ENCODE measurements around the gene GLT1D1. TPM values are rescaled to one million over a fixed set of nuclear protein-coding genes. Genes with fewer than 3 reads are reported as not detected.

GLT1D1 gene
- total RNA-seq, 1 donor from 2014 or later, result 5.3 TPM

GRCh38 chr12:128818065-128819022 lies 34.9 kb upstream of the GLT1D1 start:
- no peak for TF ChIP-seq CTCF (IDR thresholded peaks at IDR 0.05)
- no peak overlapping the region for H3K4me3 ChIP-seq
- no peaks in the 10 kb centered on the region for H3K9me3 ChIP-seq
- ATAC-seq (peak in 1 of 2 donors; percentile 52), DNase-seq (no peak)
- no peaks in the 10 kb centered on the region for H3K27me3 ChIP-seq (ENCODE audit: low read depth)
- peaks cover 56% of the 10 kb centered on the region for H3K4me1 ChIP-seq
- H3K27ac ChIP-seq, result peak overlapping the region; percentile 32
- intact Hi-C loops (cut with DNase I), result no loop called here
- peaks cover 11% of the 10 kb centered on the region for H3K36me3 ChIP-seq

- Histone ChIP-seq H3K36me3 (peaks cover 1% of the 10 kb centered on the region), H3K27ac (no peak overlapping the region), H3K27me3 (ENCODE audit: low read depth) (no peaks in the 10 kb centered on the region), H3K4me3 (no peak overlapping the region), H3K4me1 (peaks cover 58% of the 10 kb centered on the region), H3K9me3 (no peaks in the 10 kb centered on the region)
- TF ChIP-seq CTCF (IDR thresholded peaks at IDR 0.05), result no peak
- DNase-seq (no peak), ATAC-seq (no peak)
- intact Hi-C loops (cut with DNase I), result no loop called here
Observed at GRCh38 chr12:128819293-128820144, 33.8 kb upstream of the GLT1D1 start.

DNA sequence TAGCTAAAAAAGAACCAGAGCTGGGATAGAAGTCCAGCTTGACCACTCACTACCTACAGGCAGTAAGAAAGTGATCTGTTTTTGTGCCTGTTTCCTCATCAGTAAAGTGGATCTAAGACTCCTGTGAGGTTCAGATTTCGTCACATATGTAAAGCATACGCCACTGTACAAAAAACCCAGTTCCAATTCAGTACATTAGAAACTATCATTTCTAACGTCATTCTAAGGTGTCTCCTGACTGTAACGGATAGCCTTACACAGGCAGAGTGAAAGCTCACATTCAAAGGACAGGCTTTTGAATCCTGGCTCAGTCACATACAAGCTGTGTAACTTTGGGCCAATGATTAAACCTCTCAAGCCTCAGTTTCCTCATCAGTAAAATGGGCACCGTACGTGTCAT lies 33.0 kb upstream of the GLT1D1 start:
- DNase-seq (no peak), ATAC-seq (no peak)
- TF ChIP-seq CTCF (IDR thresholded peaks at IDR 0.05), result no peak
- no peaks in the 10 kb centered on the region for H3K9me3 ChIP-seq
- H3K27ac ChIP-seq, result peak overlapping the region; percentile 20
- H3K4me1 ChIP-seq, result peaks cover 60% of the 10 kb centered on the region
- no peak overlapping the region for H3K4me3 ChIP-seq
- intact Hi-C loops (cut with DNase I), result no loop called here
- no peaks in the 10 kb centered on the region for H3K27me3 ChIP-seq (ENCODE audit: low read depth)
- H3K36me3 ChIP-seq, result no peaks in the 10 kb centered on the region

DNA sequence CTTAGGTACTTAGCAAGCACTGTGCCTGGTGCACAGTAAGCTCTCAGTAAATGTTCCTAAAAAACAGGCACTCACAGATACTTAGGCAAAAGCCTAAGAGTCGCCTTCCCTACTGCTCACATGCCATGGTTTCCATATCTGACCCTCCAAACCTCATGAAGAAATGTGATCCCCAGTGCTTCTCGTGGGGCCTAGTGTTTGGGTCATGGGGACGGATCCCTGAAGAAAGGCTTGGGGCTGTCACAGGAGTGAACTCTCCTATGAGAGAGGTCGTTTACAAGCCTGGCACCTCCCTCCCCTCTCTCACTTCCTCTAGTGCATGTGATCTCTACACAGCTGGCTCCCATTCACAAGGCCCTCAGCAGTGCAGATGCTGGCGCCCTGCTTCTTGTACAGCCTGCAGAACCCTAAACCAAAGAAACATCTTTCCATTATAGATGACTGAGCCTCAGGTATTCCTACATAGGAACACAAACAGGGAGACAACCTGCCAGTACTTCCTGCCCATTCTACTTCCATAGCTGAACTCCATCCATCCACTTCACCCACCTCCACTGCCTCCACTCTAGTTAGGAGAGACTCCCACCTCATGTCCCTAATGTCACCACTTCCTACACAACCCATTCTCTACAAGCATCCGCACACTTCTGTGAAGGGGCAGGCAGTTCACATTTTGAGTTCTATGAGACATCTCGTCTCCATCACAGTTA lies 32.4 kb upstream of the GLT1D1 start:
- Histone ChIP-seq H3K4me1 (peaks cover 60% of the 10 kb centered on the region), H3K27ac (peak overlapping the region; percentile 20), H3K27me3 (ENCODE audit: low read depth) (no peaks in the 10 kb centered on the region), H3K9me3 (no peaks in the 10 kb centered on the region), H3K4me3 (no peak overlapping the region), H3K36me3 (no peaks in the 10 kb centered on the region)
- intact Hi-C loops (cut with DNase I), result no loop called here
- TF ChIP-seq CTCF (IDR thresholded peaks at IDR 0.05), result no peak
- ATAC-seq, result peak; percentile 22 to 58
- DNase-seq, result peak; percentile 73

Data from lower lobe of right lung (tissue), 2 donors.